ENCODE data around the gene ITIH1. TPM values are rescaled to one million over a fixed set of nuclear protein-coding genes. Genes with fewer than 3 reads are reported as not detected.

The ITIH1 gene
- total RNA-seq, 1 donor from 2014 or later = not detected

DNA sequence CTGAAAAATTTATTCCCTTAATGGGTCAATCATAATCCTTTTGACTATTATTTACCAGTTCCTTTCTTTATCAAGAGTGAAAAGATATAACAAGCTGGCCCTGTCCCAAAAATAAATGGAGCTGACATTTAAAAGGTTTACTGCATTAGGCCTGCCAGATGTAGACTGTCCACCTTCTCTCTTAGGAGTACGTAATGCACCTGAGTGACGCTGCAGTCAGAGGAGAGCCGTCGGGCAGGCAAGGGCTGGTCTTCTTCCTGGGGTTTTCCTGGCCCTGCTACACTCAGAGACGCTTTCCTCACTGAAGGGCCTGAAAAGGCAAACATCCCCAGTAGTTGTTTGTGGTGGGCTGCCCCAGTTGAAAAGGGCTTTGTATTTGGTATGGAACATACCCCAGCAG lies 34.2 kb upstream of the ITIH1 start:
- TF ChIP-seq EZH2 (IDR thresholded peaks at IDR 0.05) = no peak
- Histone ChIP-seq H3K4me3 (no peak overlapping the region), H3K9me3 (ENCODE audit: low read depth) (no peaks in the 10 kb centered on the region), H3K27ac (no peak overlapping the region), H3K79me2 (ENCODE audit: low read depth) (no peaks in the 10 kb centered on the region), H3F3A (ENCODE audit: low read depth) (no peaks in the 10 kb centered on the region), H3K9ac (no peak overlapping the region), H2AFZ (replicated peaks) (no peak overlapping the region), H3K36me3 (peaks cover 30% of the 10 kb centered on the region), H4K20me1 (ENCODE audit: low read depth) (no peaks in the 10 kb centered on the region), H3K4me1 (no peaks in the 10 kb centered on the region), H3K4me2 (no peak overlapping the region), H3K27me3 (no peaks in the 10 kb centered on the region)
- H3K27ac Mint-ChIP-seq = no peak overlapping the region
- no peak for DNase-seq (ENCODE audit: low spot score)
- H3K9me3 Mint-ChIP-seq = no peaks in the 10 kb centered on the region
- no peak overlapping the region for H3K4me3 Mint-ChIP-seq
- no peaks in the 10 kb centered on the region for H3K4me1 Mint-ChIP-seq
- H3K27me3 Mint-ChIP-seq (ENCODE audit: insufficient read depth, low read depth) = no peaks in the 10 kb centered on the region
- peaks cover 42% of the 10 kb centered on the region for H3K36me3 Mint-ChIP-seq

DNA sequence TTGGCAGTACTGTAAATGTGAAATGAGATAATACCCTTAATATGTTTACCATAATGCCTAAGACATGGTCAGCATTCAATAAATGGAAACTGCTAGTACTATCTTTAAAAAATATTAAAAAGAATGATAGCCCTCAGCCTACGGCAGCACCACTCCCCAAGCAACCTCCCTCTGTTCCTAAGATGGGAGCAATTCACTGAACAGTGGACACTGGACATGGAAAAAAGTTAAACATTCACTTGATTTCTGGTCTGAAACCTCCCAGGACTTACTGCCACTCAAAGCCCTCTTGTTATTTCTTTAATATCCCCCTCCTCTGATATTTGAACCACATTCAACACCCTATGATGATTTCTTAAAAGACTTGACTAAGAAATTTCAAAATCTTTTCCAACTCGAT lies 33.7 kb upstream of the ITIH1 start:
- peaks cover 33% of the 10 kb centered on the region for H3K36me3 ChIP-seq
- no peak overlapping the region for H3K27ac Mint-ChIP-seq
- peaks cover 47% of the 10 kb centered on the region for H3K36me3 Mint-ChIP-seq

GRCh38 chr3:52752045-52752660 lies 25.2 kb upstream of the ITIH1 start:
- Mint-ChIP-seq H3K4me3 (no peak overlapping the region), H3K9me3 (no peaks in the 10 kb centered on the region), H3K27ac (no peak overlapping the region), H3K4me1 (no peaks in the 10 kb centered on the region), H3K27me3 (ENCODE audit: insufficient read depth, low read depth) (no peaks in the 10 kb centered on the region), H3K36me3 (peaks cover 38% of the 10 kb centered on the region)
- no peaks in the 10 kb centered on the region for H3K4me1 ChIP-seq
- H3K79me2 ChIP-seq (ENCODE audit: low read depth) = no peaks in the 10 kb centered on the region
- no peaks in the 10 kb centered on the region for H3K9me3 ChIP-seq (ENCODE audit: low read depth)
- TF ChIP-seq, protein P1, sequence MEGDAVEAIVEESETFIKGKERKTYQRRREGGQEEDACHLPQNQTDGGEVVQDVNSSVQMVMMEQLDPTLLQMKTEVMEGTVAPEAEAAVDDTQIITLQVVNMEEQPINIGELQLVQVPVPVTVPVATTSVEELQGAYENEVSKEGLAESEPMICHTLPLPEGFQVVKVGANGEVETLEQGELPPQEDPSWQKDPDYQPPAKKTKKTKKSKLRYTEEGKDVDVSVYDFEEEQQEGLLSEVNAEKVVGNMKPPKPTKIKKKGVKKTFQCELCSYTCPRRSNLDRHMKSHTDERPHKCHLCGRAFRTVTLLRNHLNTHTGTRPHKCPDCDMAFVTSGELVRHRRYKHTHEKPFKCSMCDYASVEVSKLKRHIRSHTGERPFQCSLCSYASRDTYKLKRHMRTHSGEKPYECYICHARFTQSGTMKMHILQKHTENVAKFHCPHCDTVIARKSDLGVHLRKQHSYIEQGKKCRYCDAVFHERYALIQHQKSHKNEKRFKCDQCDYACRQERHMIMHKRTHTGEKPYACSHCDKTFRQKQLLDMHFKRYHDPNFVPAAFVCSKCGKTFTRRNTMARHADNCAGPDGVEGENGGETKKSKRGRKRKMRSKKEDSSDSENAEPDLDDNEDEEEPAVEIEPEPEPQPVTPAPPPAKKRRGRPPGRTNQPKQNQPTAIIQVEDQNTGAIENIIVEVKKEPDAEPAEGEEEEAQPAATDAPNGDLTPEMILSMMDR (IDR thresholded peaks at IDR 0.05) = no peak
- TF ChIP-seq EZH2 (IDR thresholded peaks at IDR 0.05) = no peak
- TF ChIP-seq EZH2phosphoT487 (IDR thresholded peaks at IDR 0.05) = no peak
- DNase-seq (ENCODE audit: low spot score) = no peak
- H3K4me2 ChIP-seq = no peak overlapping the region
- no peak overlapping the region for H3K27ac ChIP-seq
- no peak overlapping the region for H3K4me3 ChIP-seq
- H3K27me3 ChIP-seq = no peaks in the 10 kb centered on the region
- no peaks in the 10 kb centered on the region for H4K20me1 ChIP-seq (ENCODE audit: low read depth)
- no peaks in the 10 kb centered on the region for H3F3A ChIP-seq (ENCODE audit: low read depth)
- H2AFZ ChIP-seq (replicated peaks) = no peak overlapping the region
- no peak overlapping the region for H3K9ac ChIP-seq
- H3K36me3 ChIP-seq = peaks cover 26% of the 10 kb centered on the region

More for the DNA sequence above, 33.7 kb upstream of the ITIH1 start:
- no peak for DNase-seq (ENCODE audit: low spot score)
- Histone ChIP-seq H3K4me3 (no peak overlapping the region), H3K79me2 (ENCODE audit: low read depth) (no peaks in the 10 kb centered on the region), H3K4me2 (no peak overlapping the region), H3F3A (ENCODE audit: low read depth) (no peaks in the 10 kb centered on the region), H2AFZ (replicated peaks) (no peak overlapping the region), H3K9me3 (ENCODE audit: low read depth) (no peaks in the 10 kb centered on the region), H3K9ac (no peak overlapping the region), H4K20me1 (ENCODE audit: low read depth) (no peaks in the 10 kb centered on the region), H3K4me1 (no peaks in the 10 kb centered on the region), H3K27me3 (no peaks in the 10 kb centered on the region), H3K27ac (no peak overlapping the region)
- TF ChIP-seq EZH2phosphoT487 (IDR thresholded peaks at IDR 0.05) = no peak
- TF ChIP-seq, protein P1 (IDR thresholded peaks at IDR 0.05) = no peak
- no peak for TF ChIP-seq EZH2 (IDR thresholded peaks at IDR 0.05)
- no peaks in the 10 kb centered on the region for H3K27me3 Mint-ChIP-seq (ENCODE audit: insufficient read depth, low read depth)
- no peak overlapping the region for H3K4me3 Mint-ChIP-seq
- H3K4me1 Mint-ChIP-seq = no peaks in the 10 kb centered on the region
- no peaks in the 10 kb centered on the region for H3K9me3 Mint-ChIP-seq

- Mint-ChIP-seq H3K27me3 (ENCODE audit: insufficient read depth, low read depth) (no peaks in the 10 kb centered on the region), H3K4me3 (no peak overlapping the region), H3K36me3 (peaks cover 40% of the 10 kb centered on the region), H3K27ac (no peak overlapping the region), H3K9me3 (no peaks in the 10 kb centered on the region), H3K4me1 (no peaks in the 10 kb centered on the region)
- TF ChIP-seq EZH2phosphoT487 (IDR thresholded peaks at IDR 0.05) (no peak), EZH2 (IDR thresholded peaks at IDR 0.05) (no peak)
- TF ChIP-seq, protein P1 (IDR thresholded peaks at IDR 0.05) = no peak
- no peaks in the 10 kb centered on the region for H3K79me2 ChIP-seq (ENCODE audit: low read depth)
- H4K20me1 ChIP-seq (ENCODE audit: low read depth) = no peaks in the 10 kb centered on the region
- H3K4me3 ChIP-seq = no peak overlapping the region
- H3K27me3 ChIP-seq = no peaks in the 10 kb centered on the region
- H3K9ac ChIP-seq = no peak overlapping the region
- H2AFZ ChIP-seq (replicated peaks) = no peak overlapping the region
- no peaks in the 10 kb centered on the region for H3F3A ChIP-seq (ENCODE audit: low read depth)
- DNase-seq (ENCODE audit: low spot score) = no peak
- peaks cover 22% of the 10 kb centered on the region for H3K36me3 ChIP-seq
- no peak overlapping the region for H3K4me2 ChIP-seq
- H3K27ac ChIP-seq = no peak overlapping the region
- H3K4me1 ChIP-seq = no peaks in the 10 kb centered on the region
- no peaks in the 10 kb centered on the region for H3K9me3 ChIP-seq (ENCODE audit: low read depth)
Observed at GRCh38 chr3:52754373-52754772, 23.0 kb upstream of the ITIH1 start.

Measured in neural progenitor cell (in vitro differentiated cells).